B cell (primary cell): ENCODE data around the gene TRIO. TPM values are rescaled to one million over a fixed set of nuclear protein-coding genes. Genes with fewer than 3 reads are reported as not detected.

Source experiments
- ATAC-seq: fragments of 200-7000 bp; cut with Tn5 transposase; one replicate; pipeline ENCODE4 v1.10.0; 2021; ENCODE audit warnings: low read depth, mild to moderate bottlenecking, moderate number of reproducible peaks, moderate library complexity
- CTCF ChIA-PET: fragments of 350-600 bp; sonication (Branson Sonifier 250); formaldehyde crosslinking; loops from one replicate; lab custom pipeline; 2021; ENCODE audit warnings: antibody characterized with exemption, inconsistent platforms; lab: Charles Lee
- POLR2A ChIA-PET: fragments of 350-600 bp; sonication (Branson Sonifier 250); formaldehyde crosslinking; loops from one replicate; lab custom pipeline; 2021; ENCODE audit warnings: antibody characterized with exemption; lab: Charles Lee
- DNase-seq: peaks from one replicate; pipeline ENCODE4 v3.0.0; 2013
- H2AFZ ChIP-seq: 2 replicates; pipeline ENCODE4 v1.6.1; 2012; ENCODE audit warnings: mild to moderate bottlenecking, low read depth, low read length; ENCODE audit not compliant: insufficient read depth, poor library complexity, severe bottlenecking
- H3K27ac ChIP-seq, 2 donors: 1 replicate in 1 of 2; 2 replicates in 1 of 2; pipeline ENCODE4 v1.5.1; 2012 to 2013; ENCODE audit warnings: low read length in 2 of 2, mild to moderate bottlenecking in 2 of 2, moderate library complexity in 1 of 2
- H3K27me3 ChIP-seq, 4 experiments: fragments of 200-600 bp in 1 of 4; sonication (generic) in 1 of 4; replicated peaks in 1 of 4; 1 replicate in 2 of 4; 2 replicates in 2 of 4; pipeline versions ENCODE4 v1.6.1 to v1.7.0; 2013 to 2016; ENCODE audit warnings: low read length in 3 of 4, mild to moderate bottlenecking in 2 of 4, mixed read lengths in 1 of 4, moderate library complexity in 1 of 4; ENCODE audit not compliant: insufficient read depth in 4 of 4, control insufficient read depth in 3 of 4; ENCODE audit errors: control extremely low read depth in 1 of 4
- H3K36me3 ChIP-seq, 2 experiments: replicated peaks in 1 of 2; 1 replicate in 1 of 2; 2 replicates in 1 of 2; pipeline versions ENCODE4 v1.6.1 to v1.7.1; 2013; ENCODE audit warnings: low read length in 1 of 2; ENCODE audit not compliant: insufficient read depth in 2 of 2, control insufficient read depth in 1 of 2; ENCODE audit errors: control extremely low read depth in 1 of 2, extremely low read depth in 1 of 2
- H3K4me1 ChIP-seq, 2 donors: fragments of 200-600 bp in 1 of 2; sonication (generic) in 1 of 2; 1 replicate in 1 of 2; 2 replicates in 1 of 2; pipeline versions ENCODE4 v1.5.1 to v1.6.1; 2013 to 2017; ENCODE audit warnings: low read length in 2 of 2; ENCODE audit not compliant: control insufficient read depth in 2 of 2, insufficient read depth in 2 of 2
- H3K4me2 ChIP-seq: replicated peaks from 2 replicates; pipeline ENCODE3; 2012; ENCODE audit warnings: mild to moderate bottlenecking, low read depth, low read length; ENCODE audit not compliant: poor library complexity, severe bottlenecking
- H3K4me3 ChIP-seq, 5 experiments: fragments of 200-600 bp in 1 of 5; sonication (generic) in 1 of 5; 1 replicate in 3 of 5; 2 replicates in 2 of 5; pipeline versions ENCODE4 v1.5.1 to v1.7.0; 2011 to 2016; ENCODE audit warnings: low read length in 4 of 5, mild to moderate bottlenecking in 4 of 5, low read depth in 2 of 5, control low read depth in 1 of 5, moderate library complexity in 1 of 5; ENCODE audit not compliant: insufficient read depth in 1 of 5; ENCODE audit errors: control extremely low read depth in 1 of 5, extremely low read depth in 1 of 5
- H3K79me2 ChIP-seq: fragments of 200-600 bp; sonication (generic); one replicate; pipeline ENCODE4 v1.6.0; 2016; ENCODE audit warnings: low read length; ENCODE audit not compliant: control insufficient read depth, insufficient read depth
- H3K9ac ChIP-seq: fragments of 200-600 bp; sonication (generic); 2 replicates; pipeline ENCODE4 v1.6.1; 2017; ENCODE audit warnings: mild to moderate bottlenecking, low read length, moderate library complexity
- H3K9me3 ChIP-seq, 3 donors: one replicate each; pipeline versions ENCODE4 v1.6.1 to v1.7.1; 2013; ENCODE audit warnings: low read length in 2 of 3; ENCODE audit not compliant: control insufficient read depth in 2 of 3, insufficient read depth in 1 of 3; ENCODE audit errors: control extremely low read depth in 1 of 3
- H4K20me1 ChIP-seq: 2 replicates; pipeline ENCODE4 v1.6.0; 2012; ENCODE audit warnings: mild to moderate bottlenecking, low read length; ENCODE audit not compliant: insufficient read depth, control insufficient read depth, poor library complexity, severe bottlenecking
- H3K27ac Mint-ChIP-seq: one replicate; pipeline ENCODE4 v1.8.0; 2021; ENCODE audit warnings: mixed read lengths
- H3K27me3 Mint-ChIP-seq: one replicate; pipeline ENCODE4 v1.8.0; 2021; ENCODE audit warnings: mixed read lengths
- H3K4me1 Mint-ChIP-seq: one replicate; pipeline ENCODE4 v1.8.0; 2021; ENCODE audit warnings: mixed read lengths
- H3K4me3 Mint-ChIP-seq: one replicate; pipeline ENCODE4 v1.8.0; 2021; ENCODE audit warnings: mixed read lengths
- H3K9me3 Mint-ChIP-seq: one replicate; pipeline ENCODE4 v1.8.0; 2022; ENCODE audit warnings: mixed read lengths; ENCODE audit not compliant: insufficient read depth
- EZH2 ChIP-seq: IDR thresholded peaks from 2 replicates; pipeline ENCODE4 v1.6.1; 2012; ENCODE audit warnings: borderline replicate concordance, low read depth, mild to moderate bottlenecking, moderate library complexity, low read length; ENCODE audit not compliant: insufficient read depth, poor library complexity, severe bottlenecking
- whole genome bisulfite sequencing: methylation state at CpG from one replicate; pipeline ENCODE4 v1.1.5; 2013; ENCODE audit warnings: missing lambda C conversion rate; ENCODE audit not compliant: insufficient coverage; 5-methylcytosine and 5-hydroxymethylcytosine counted together
- intact Hi-C: fragments of 100-400 bp; cut with micrococcal nuclease; formaldehyde crosslinking; loops from one replicate; pipeline ENCODE4 v1.10.0; 2022
- polyA plus RNA-seq: library from polyadenylated mRNA; depleted of rRNA; stranded (reverse); fragments of >200 nt; gene quantifications from 2 replicates; pipeline ENCODE4 v1.2.3, GENCODE V29; 2012
- total RNA-seq, 2 donors: library from RNA; stranded (reverse); fragments of 120-200 nt in 1 of 2; gene quantifications; 1 replicate in 1 of 2; 2 replicates in 1 of 2; pipeline versions ENCODE4 v1.2.3 to v1.2.4, GENCODE V29; 2013 to 2022
- TF ChIP-seq, protein P1 (sequence below): fragments of 200-600 bp; IDR thresholded peaks from one replicate; pipeline ENCODE4 v1.8.0; 2022; ENCODE audit warnings: antibody characterized with exemption, mild to moderate bottlenecking

Gene TRIO
- total and polyA plus RNA-seq, 2 donors (not counting 1 experiment from before 2014, with no cell fraction given), result 90.5 to 479 TPM

GRCh38 chr5:14508046-14508445, 364.9 kb downstream of the TRIO start:
- ChIA-PET POLR2A (no interaction called here), CTCF (interaction anchor here (0.6 kb wide), 1 partner anchor 449 kb away, joined by 3 read pairs; no protein-coding TSS in a partner anchor)
- TF ChIP-seq EZH2, result no peak
- TF ChIP-seq, protein P1, sequence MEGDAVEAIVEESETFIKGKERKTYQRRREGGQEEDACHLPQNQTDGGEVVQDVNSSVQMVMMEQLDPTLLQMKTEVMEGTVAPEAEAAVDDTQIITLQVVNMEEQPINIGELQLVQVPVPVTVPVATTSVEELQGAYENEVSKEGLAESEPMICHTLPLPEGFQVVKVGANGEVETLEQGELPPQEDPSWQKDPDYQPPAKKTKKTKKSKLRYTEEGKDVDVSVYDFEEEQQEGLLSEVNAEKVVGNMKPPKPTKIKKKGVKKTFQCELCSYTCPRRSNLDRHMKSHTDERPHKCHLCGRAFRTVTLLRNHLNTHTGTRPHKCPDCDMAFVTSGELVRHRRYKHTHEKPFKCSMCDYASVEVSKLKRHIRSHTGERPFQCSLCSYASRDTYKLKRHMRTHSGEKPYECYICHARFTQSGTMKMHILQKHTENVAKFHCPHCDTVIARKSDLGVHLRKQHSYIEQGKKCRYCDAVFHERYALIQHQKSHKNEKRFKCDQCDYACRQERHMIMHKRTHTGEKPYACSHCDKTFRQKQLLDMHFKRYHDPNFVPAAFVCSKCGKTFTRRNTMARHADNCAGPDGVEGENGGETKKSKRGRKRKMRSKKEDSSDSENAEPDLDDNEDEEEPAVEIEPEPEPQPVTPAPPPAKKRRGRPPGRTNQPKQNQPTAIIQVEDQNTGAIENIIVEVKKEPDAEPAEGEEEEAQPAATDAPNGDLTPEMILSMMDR, result no peak
- H3K36me3 ChIP-seq, result peaks cover 0 to 36% of the 10 kb centered on the region in 2 experiments
- DNase-seq (no peak), ATAC-seq (no peak)
- 98% methylated on average over 20 of the region's 20 CpGs for WGBS
- H3K4me1 ChIP-seq, result no peaks in the 10 kb centered on the region
- H2AFZ ChIP-seq, result no peak overlapping the region
- H3K27ac ChIP-seq, result no peak overlapping the region
- no peaks in the 10 kb centered on the region for H3K79me2 ChIP-seq
- no peaks in the 10 kb centered on the region for H4K20me1 ChIP-seq
- Mint-ChIP-seq H3K4me1 (no peaks in the 10 kb centered on the region), H3K27ac (no peak overlapping the region), H3K4me3 (no peak overlapping the region), H3K9me3 (no peaks in the 10 kb centered on the region), H3K27me3 (no peaks in the 10 kb centered on the region)
- no peak overlapping the region for H3K4me2 ChIP-seq
- intact Hi-C loops, result no loop called here
- H3K27me3 ChIP-seq, result no peaks in the 10 kb centered on the region
- H3K4me3 ChIP-seq, result no peak overlapping the region
- H3K9me3 ChIP-seq, result no peaks in the 10 kb centered on the region
- no peak overlapping the region for H3K9ac ChIP-seq

- Histone ChIP-seq H3K4me1 (no peaks in the 10 kb centered on the region), H3K9ac (no peak overlapping the region), H4K20me1 (no peaks in the 10 kb centered on the region), H3K9me3 (no peaks in the 10 kb centered on the region), H3K36me3 (peaks cover 0 to 22% of the 10 kb centered on the region in 2 experiments), H2AFZ (no peak overlapping the region), H3K4me2 (no peak overlapping the region), H3K27me3 (no peaks in the 10 kb centered on the region), H3K79me2 (no peaks in the 10 kb centered on the region), H3K27ac (no peak overlapping the region), H3K4me3 (no peak overlapping the region)
- Mint-ChIP-seq H3K4me1 (no peaks in the 10 kb centered on the region), H3K27ac (no peak overlapping the region), H3K9me3 (no peaks in the 10 kb centered on the region), H3K4me3 (no peak overlapping the region), H3K27me3 (no peaks in the 10 kb centered on the region)
- no peak for DNase-seq
- WGBS, result 97% methylated on average over 10 of the region's 11 CpGs
- CTCF ChIA-PET, result no interaction called here
- intact Hi-C loops, result no loop called here
- TF ChIP-seq EZH2, result no peak
- POLR2A ChIA-PET, result no interaction called here
- no peak for ATAC-seq
These were observed 366.4 kb downstream of the TRIO start for GRCh38 chr5:14509556-14509955.
